Right lobe of liver (tissue), 4 donors: Measurements from ENCODE around the gene SPATA2L.

Experiments
- POLR2A ChIP-seq: fragments of 450-650 bp; IDR thresholded peaks from one replicate; pipeline ENCODE4 v1.6.1; 2017; ENCODE audit warnings: antibody characterized with exemption, mild to moderate bottlenecking
- TF ChIP-seq, protein P1 (sequence below), 4 donors: fragments of 200-600 bp in 3 of 4; fragments of 450-650 bp in 1 of 4; IDR thresholded peaks; one replicate each; pipeline versions ENCODE4 v1.5.1 to v1.8.0; 2016 to 2022; ENCODE audit warnings: antibody characterized with exemption in 4 of 4, mild to moderate bottlenecking in 2 of 4
- donor health status: DM: no; HTN: no; CAD: no.
- donor health status: DM: no; HTN: no; CAD: no.
- donor health status: DM: no; HTN: yes; CAD: no.

DNA sequence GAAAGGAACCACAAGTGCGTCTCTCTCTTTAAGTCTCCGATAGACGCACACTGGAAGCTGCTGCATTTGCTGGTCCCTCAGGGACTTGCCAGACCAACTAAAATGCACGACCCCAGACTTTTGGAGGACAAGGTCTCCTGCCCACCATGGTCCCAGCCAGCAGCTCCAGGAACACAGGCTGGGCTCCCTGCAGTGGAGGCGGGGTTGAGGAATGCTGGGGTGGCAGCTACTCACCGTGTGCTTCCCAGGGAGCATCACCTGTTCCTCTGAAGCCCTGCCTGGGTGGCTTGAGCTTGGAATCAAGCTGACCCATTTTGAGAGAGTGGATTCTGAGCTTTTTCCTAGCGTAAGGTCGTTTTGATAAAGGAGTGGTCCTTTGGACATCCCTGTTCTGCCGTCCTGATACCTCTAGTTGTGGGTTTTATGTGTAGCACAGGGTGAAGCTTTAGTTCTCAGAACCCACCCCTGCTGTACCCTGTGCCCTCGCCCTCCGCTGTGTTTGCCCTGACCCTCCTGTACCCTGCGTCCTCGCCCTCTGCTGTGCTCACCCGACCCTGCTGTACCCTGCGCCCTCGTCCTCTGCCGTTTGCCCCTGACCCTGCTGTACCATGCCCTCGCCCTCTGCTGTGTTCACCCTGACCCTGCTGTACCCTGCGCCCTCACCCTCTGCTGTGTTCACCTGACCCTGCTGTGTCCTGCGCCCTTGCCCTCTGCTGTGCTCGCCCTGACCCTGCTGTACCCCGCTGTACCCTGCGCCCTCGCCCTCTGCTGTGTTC lies 30.8 kb upstream of the SPATA2L start:
- TF ChIP-seq, protein P1, sequence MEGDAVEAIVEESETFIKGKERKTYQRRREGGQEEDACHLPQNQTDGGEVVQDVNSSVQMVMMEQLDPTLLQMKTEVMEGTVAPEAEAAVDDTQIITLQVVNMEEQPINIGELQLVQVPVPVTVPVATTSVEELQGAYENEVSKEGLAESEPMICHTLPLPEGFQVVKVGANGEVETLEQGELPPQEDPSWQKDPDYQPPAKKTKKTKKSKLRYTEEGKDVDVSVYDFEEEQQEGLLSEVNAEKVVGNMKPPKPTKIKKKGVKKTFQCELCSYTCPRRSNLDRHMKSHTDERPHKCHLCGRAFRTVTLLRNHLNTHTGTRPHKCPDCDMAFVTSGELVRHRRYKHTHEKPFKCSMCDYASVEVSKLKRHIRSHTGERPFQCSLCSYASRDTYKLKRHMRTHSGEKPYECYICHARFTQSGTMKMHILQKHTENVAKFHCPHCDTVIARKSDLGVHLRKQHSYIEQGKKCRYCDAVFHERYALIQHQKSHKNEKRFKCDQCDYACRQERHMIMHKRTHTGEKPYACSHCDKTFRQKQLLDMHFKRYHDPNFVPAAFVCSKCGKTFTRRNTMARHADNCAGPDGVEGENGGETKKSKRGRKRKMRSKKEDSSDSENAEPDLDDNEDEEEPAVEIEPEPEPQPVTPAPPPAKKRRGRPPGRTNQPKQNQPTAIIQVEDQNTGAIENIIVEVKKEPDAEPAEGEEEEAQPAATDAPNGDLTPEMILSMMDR (IDR thresholded peaks at IDR 0.05): no peak
- TF ChIP-seq POLR2A: no peak
